GM21528 (cell line): ENCODE results near the gene HBE1.

Experiments used
- ATAC-seq: cut with Tn5 transposase; IDR thresholded peaks from one replicate; pipeline ENCODE4 v1.9.1; 2021; ENCODE audit warnings: mild to moderate bottlenecking, moderate library complexity; ENCODE audit not compliant: unreplicated experiment, low FRiP score

Gene HBE1

DNA sequence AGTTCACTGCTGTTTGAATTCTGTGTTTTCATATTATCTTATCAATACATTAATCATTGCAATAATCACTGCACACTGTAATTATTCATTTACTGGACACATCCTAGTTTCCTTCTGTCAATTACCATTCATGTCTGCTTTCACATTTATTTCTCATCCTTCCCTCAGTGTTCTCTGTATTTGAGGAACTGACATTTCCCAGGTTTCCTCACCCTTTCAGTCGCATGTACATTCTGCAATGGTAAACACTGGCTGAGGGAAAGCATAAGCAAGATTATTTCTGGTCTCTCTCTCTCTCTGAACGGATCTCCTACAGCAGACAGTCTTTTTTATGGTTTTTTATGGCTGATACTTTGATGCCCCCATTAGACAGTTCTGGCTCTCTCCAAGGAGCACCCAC, 31.3 kb downstream of the HBE1 start:
- ATAC-seq = no peak

DNA sequence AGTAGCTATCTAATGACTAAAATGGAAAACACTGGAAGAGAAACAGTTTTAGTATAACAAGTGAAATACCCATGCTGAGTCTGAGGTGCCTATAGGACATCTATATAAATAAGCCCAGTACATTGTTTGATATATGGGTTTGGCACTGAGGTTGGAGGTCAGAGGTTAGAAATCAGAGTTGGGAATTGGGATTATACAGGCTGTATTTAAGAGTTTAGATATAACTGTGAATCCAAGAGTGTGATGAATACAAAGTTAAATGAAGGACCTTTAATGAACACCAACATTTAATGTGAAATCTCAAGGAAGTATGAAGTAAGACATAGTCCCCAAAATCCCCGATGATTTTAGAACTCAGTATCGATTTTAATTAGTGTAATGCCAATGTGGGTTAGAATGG, 32.3 kb downstream of the HBE1 start:
- no peak for ATAC-seq

DNA sequence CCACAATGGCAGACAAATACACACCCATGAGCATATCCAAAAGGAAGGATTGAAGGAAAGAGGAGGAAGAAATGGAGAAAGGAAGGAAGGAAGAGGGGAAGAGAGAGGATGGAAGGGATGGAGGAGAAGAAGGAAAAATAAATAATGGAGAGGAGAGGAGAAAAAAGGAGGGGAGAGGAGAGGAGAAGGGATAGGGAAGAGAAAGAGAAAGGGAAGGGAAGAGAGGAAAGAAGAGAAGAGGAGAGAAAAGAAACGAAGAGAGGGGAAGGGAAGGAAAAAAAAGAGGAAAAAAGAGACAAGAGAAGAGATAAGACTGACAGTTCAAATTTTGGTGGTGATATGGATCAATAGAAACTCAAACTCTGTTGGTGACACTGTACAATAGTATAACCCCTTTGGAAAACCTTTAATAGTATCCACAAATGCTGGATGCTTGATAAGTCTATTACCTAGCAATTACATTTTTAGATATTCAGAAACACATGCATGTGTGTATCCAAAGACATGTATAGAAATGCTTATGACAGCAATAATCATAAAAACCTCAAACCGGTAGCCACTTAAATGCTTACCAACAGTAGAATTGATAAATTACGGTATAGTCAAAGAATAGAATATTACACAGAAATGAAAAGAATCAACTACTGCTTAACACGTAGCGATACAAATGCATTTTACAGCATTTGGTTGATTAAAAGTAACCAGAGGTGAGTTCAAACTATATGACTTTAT, 34.2 kb downstream of the HBE1 start:
- ATAC-seq = no peak

DNA sequence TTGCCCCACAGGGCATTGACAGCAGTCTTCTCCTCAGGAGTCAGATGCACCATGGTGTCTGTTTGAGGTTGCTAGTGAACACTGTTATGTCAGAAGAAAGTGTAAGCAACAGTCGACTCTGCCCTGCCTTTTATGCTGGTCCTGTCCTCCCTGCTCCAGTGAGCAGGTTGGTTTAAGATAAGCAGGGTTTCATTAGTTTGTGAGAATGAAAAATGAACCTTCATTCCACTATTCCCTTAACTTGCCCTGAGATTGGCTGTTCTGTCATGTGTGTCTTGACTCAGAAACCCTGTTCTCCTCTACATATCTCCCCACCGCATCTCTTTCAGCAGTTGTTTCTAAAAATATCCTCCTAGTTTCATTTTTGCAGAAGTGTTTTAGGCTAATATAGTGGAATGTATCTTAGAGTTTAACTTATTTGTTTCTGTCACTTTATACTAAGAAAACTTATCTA, 35.3 kb downstream of the HBE1 start, which contains the start of gene HBD:
Gene HBD, minus strand, starts transcription at position 103 of the 454 bp plus-strand sequence. Its CDS starts 50 bp downstream, at position 53.
- peak; percentile 76 for ATAC-seq

DNA sequence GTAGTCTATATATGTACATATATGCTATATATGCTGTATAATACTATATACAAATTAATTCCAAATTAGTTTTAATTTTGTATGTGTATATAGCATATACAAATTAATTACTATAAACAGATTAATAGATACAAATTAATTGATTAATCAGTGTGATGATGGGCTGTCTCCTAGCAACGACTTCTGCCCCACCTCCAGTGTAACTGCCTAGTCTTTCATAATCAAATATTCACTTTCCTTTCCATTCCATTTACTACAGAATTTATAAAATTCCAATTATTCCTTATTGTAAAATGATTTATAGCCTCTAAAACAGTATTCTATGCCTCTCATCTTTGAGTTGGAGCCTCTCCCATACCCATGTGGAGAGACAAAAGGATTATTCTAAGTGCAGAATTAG, 36.4 kb downstream of the HBE1 start:
- ATAC-seq = no peak

DNA sequence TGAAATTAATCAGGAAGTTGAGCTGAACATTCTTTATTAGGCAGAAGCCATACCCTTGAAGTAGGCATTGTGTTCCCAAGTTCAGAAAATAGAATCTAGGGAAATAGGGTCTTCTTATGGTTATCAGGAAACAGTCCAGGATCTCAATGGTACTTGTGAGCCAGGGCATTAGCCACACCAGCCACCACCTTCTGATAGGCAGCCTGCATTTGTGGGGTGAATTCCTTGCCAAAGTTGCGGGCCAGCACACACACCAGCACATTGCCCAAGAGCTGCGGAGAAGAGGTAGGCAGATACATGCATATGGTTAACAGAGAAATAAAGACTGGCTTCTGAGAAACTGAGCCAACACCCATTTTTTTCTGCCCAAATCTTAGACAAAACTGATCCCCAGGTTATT, 36.9 kb downstream of the HBE1 start:
- no peak for ATAC-seq

DNA sequence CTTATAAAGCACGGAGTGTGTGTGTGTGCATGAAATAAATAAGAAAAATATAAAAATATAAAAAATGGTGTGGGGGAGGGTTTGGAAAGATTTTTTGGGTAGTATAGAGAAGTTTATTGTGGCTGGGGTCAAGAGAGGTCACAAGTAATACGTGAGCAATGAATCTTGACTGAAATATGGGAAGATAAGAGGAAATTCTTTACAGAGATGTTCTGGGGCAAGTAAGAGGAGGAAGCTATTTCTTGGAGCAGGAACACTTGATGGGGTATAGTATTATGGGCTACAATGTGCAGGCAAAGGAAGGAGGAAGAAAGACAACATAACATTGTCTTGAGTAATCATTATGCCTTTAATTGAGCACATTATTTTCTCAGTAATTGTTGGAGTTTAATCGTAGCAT, 37.6 kb downstream of the HBE1 start:
- no peak for ATAC-seq

DNA sequence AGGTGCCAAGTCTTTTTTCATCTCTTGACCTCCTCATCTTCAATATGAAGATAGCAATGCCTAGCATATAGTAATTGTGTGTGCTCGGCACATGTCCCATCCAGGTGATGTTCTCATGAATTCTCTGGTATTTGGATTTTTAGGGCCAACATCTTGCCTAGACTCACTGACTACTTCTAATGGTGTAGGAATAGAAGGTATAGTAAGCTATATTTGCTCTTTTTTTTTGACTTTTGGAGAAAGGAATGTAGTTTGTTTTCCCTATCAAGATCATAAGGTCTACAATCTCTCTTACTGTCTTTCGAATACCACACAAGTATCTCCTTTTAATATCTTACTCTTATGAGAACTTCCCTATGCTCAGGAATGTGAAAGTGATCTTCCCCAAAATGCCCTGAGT, 38.6 kb downstream of the HBE1 start:
- no peak for ATAC-seq

DNA sequence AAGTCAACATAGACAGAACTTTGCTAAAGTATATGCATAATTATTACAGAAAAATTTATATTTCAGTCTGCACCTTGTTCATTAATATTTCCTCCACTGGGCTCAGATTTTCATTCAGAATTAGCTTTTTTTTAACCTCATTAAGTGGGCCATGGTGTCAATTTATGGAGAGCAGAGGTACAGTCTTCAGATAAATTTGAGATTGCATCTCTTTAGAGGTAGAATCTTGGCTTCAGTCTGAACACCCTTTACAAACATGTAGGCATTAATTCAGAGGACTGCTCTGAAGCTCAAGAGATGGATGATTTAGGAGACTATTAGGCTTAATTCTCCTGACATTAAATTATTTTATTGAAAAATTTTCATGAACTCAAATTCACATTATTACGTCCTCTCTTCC, 39.5 kb downstream of the HBE1 start:
- no peak for ATAC-seq

DNA sequence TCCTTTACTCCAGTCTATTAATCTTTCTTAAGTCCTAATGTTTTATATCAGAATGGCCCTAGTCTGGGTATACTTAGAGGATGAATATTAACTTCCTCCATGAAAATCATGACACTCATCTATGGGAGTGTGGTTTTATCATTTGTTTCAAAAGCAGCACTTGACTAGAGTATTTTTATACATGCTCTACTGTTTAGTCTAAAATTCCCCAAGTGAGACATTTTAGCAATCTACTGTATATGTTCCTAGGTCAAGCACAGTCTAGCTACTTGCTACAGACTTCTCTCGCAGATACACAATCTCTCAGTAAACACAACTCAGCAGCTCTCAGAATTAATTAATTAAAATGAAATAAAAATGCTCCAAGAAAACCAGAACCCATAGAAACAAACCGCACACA, 39.9 kb downstream of the HBE1 start:
- no peak for ATAC-seq

DNA sequence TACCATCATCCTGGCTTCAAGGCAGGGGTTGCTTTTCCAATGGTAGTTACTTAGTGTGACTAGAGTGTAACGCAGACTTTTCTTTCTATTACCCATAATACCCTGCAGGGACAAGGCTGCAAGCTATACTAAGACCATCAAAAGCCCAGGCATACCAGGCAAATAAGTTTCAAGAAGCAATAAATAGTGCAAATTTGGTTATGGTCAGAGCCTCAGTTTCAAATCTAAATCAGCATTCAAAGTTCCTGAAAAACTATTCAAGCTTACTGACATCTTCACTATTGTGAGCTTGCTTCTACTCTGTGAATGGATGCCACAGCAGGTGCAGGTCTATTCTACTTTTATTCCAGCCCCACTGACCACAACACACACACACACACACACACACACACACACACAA, 40.4 kb downstream of the HBE1 start:
- ATAC-seq = no peak

DNA sequence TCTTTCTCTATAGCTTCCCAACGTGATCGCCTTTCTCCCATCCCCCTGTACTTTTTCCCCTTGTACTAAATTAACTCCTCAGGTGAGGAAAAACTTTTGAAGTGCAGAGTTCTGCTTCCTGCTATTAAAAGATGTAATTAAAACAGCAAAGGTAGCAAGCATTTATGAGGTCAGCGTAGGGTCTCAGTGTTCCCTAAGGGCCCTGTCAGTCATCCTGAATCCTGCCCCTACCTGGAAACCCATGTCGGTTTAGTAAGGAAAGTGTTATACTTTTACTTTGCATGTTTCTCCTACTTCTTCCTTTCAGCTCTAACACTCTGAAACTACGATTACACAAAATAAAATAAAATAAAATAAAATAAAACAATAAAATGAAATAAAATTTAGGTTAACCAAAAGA, 41.6 kb downstream of the HBE1 start:
- no peak for ATAC-seq

DNA sequence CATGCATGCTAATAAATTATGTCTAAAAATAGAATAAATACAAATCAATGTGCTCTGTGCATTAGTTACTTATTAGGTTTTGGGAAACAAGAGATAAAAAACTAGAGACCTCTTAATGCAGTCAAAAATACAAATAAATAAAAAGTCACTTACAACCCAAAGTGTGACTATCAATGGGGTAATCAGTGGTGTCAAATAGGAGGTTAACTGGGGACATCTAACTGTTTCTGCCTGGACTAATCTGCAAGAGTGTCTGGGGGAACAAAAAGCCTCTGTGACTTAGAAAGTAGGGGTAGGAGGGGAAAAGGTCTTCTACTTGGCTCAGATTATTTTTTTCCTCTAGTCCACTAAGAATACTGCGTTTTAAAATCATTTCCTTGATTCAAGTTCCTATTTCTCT, 42.1 kb downstream of the HBE1 start:
- ATAC-seq = no peak

DNA sequence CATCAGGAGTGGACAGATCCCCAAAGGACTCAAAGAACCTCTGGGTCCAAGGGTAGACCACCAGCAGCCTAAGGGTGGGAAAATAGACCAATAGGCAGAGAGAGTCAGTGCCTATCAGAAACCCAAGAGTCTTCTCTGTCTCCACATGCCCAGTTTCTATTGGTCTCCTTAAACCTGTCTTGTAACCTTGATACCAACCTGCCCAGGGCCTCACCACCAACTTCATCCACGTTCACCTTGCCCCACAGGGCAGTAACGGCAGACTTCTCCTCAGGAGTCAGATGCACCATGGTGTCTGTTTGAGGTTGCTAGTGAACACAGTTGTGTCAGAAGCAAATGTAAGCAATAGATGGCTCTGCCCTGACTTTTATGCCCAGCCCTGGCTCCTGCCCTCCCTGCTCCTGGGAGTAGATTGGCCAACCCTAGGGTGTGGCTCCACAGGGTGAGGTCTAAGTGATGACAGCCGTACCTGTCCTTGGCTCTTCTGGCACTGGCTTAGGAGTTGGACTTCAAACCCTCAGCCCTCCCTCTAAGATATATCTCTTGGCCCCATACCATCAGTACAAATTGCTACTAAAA, 42.9 kb downstream of the HBE1 start, which contains the start of gene HBB:
Gene HBB, minus strand, starts transcription at position 340 of the 579 bp plus-strand sequence. Its CDS starts 50 bp downstream, at position 290.
- ATAC-seq = no peak

DNA sequence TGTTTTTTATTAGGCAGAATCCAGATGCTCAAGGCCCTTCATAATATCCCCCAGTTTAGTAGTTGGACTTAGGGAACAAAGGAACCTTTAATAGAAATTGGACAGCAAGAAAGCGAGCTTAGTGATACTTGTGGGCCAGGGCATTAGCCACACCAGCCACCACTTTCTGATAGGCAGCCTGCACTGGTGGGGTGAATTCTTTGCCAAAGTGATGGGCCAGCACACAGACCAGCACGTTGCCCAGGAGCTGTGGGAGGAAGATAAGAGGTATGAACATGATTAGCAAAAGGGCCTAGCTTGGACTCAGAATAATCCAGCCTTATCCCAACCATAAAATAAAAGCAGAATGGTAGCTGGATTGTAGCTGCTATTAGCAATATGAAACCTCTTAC, 44.3 kb downstream of the HBE1 start:
- ATAC-seq = no peak

DNA sequence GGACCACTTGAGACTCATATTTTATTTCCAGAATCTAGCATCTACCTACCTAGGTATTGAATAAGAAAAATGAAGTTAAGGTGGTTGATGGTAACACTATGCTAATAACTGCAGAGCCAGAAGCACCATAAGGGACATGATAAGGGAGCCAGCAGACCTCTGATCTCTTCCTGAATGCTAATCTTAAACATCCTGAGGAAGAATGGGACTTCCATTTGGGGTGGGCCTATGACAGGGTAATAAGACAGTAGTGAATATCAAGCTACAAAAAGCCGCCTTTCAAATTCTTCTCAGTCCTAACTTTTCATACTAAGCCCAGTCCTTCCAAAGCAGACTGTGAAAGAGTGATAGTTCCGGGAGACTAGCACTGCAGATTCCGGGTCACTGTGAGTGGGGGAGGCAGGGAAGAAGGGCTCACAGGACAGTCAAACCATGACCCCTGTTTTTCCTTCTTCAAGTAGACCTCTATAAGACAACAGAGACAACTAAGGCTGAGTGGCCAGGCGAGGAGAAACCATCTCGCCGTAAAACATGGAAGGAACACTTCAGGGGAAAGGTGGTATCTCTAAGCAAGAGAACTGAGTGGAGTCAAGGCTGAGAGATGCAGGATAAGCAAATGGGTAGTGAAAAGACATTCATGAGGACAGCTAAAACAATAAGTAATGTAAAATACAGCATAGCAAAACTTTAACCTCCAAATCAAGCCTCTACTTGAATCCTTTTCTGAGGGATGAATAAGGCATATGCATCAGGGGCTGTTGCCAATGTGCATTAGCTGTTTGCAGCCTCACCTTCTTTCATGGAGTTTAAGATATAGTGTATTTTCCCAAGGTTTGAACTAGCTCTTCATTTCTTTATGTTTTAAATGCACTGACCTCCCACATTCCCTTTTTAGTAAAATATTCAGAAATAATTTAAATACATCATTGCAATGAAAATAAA, 44.9 kb downstream of the HBE1 start:
- ATAC-seq = no peak

DNA sequence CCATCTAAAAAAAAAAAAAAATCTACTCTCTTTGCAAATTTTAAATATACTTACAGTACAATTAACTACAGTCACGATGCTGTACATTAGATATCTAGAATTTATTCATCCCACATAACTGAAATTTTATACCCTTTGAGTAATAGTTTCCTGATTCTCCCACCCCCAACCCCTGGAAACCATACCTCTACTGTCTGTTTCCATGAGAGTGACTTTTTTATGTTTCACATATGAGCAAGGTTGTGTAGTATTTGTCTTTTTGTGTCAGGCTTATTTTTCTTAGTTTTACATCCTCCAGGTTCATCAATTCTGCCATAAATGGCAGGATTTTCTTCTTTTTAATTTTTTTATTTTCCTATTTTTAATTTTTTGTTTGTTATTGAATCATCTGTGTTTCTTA, 46.1 kb downstream of the HBE1 start:
- no peak for ATAC-seq

DNA sequence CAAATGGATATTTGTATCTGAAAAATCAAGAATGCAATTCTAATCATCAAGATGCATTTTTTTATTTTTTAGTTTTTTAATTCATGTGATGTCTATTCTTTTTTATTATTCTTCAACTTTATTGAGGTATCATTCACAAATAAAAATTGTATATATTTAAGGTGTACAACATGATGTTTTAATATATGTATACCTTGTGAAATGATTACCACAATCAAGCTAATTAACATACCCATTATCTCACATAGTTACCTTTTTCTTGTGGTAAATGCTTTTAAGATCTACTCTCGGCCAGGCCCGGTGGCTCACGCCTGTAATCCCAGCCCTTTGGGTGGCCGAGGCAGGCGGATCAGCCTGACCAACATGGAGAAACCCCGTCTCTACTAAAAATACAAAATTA, 46.6 kb downstream of the HBE1 start:
- no peak for ATAC-seq
